Trophoblast cell (in vitro differentiated cells and primary cell): ENCODE results near the gene MAP3K4.

Source experiments
- DNase-seq, 2 donors: peaks; one replicate each; pipeline ENCODE4 v3.0.0-alpha.2; 2016
- H2AFZ ChIP-seq: 2 replicates; pipeline ENCODE4 v1.6.1; 2013; ENCODE audit warnings: low read length, moderate library complexity, mild to moderate bottlenecking; ENCODE audit not compliant: insufficient read depth, poor library complexity
- H2AK5ac ChIP-seq: 2 replicates; pipeline ENCODE4 v1.6.1; 2013; ENCODE audit warnings: mild to moderate bottlenecking, low read length
- H2BK120ac ChIP-seq: 2 replicates; pipeline ENCODE4 v1.6.1; 2013; ENCODE audit warnings: low read length, mild to moderate bottlenecking, moderate library complexity; ENCODE audit not compliant: insufficient read depth, poor library complexity
- H2BK12ac ChIP-seq: 2 replicates; pipeline ENCODE4 v1.6.1; 2013; ENCODE audit warnings: mild to moderate bottlenecking, low read length, moderate library complexity
- H2BK5ac ChIP-seq: 2 replicates; pipeline ENCODE4 v1.6.1; 2013; ENCODE audit warnings: low read length, low read depth, moderate library complexity, mild to moderate bottlenecking; ENCODE audit not compliant: poor library complexity
- H3K14ac ChIP-seq: 2 replicates; pipeline ENCODE4 v1.6.1; 2013; ENCODE audit warnings: mild to moderate bottlenecking, low read length
- H3K18ac ChIP-seq: 2 replicates; pipeline ENCODE4 v1.6.1; 2013; ENCODE audit warnings: mild to moderate bottlenecking, low read length
- H3K23ac ChIP-seq: 2 replicates; pipeline ENCODE4 v1.6.1; 2013; ENCODE audit warnings: low read length
- H3K27ac ChIP-seq: 2 replicates; pipeline ENCODE4 v1.5.1; 2013; ENCODE audit warnings: low read depth, mild to moderate bottlenecking, inconsistent platforms, low read length, moderate library complexity
- H3K27me3 ChIP-seq: 2 replicates; pipeline ENCODE4 v1.6.1; 2013; ENCODE audit warnings: inconsistent platforms, mild to moderate bottlenecking, low read length, moderate library complexity; ENCODE audit not compliant: insufficient read depth
- H3K36me3 ChIP-seq, 2 experiments: 1 replicate in 1 of 2; 2 replicates in 1 of 2; pipeline ENCODE4 v1.6.1; 2013; ENCODE audit warnings: low read length in 2 of 2, mild to moderate bottlenecking in 2 of 2, moderate library complexity in 1 of 2; ENCODE audit not compliant: insufficient read depth in 2 of 2, control insufficient read depth in 1 of 2
- H3K4ac ChIP-seq: 2 replicates; pipeline ENCODE4 v1.6.1; 2013; ENCODE audit warnings: low read depth, mild to moderate bottlenecking, low read length, moderate library complexity
- H3K4me1 ChIP-seq, 2 experiments: 1 replicate in 1 of 2; 2 replicates in 1 of 2; pipeline ENCODE4 v1.6.1; 2013; ENCODE audit warnings: low read length in 2 of 2, mild to moderate bottlenecking in 2 of 2, moderate library complexity in 1 of 2; ENCODE audit not compliant: insufficient read depth in 2 of 2, control insufficient read depth in 1 of 2
- H3K4me2 ChIP-seq: 2 replicates; pipeline ENCODE4 v1.6.1; 2013; ENCODE audit warnings: inconsistent platforms, mild to moderate bottlenecking, low read length, moderate library complexity
- H3K4me3 ChIP-seq: 2 replicates; pipeline ENCODE4 v1.5.1; 2013; ENCODE audit warnings: mild to moderate bottlenecking, low read depth, low read length, inconsistent platforms
- H3K79me1 ChIP-seq: one replicate; pipeline ENCODE4 v1.6.1; 2013; ENCODE audit warnings: low read length
- H3K79me2 ChIP-seq: 2 replicates; pipeline ENCODE4 v1.6.1; 2013; ENCODE audit warnings: low read length, mild to moderate bottlenecking; ENCODE audit not compliant: control insufficient read depth, insufficient read depth, poor library complexity
- H3K9ac ChIP-seq: 2 replicates; pipeline ENCODE4 v1.6.1; 2013; ENCODE audit warnings: mild to moderate bottlenecking, low read length
- H3K9me3 ChIP-seq: 2 replicates; pipeline ENCODE4 v1.6.1; 2013; ENCODE audit warnings: low read depth, mild to moderate bottlenecking, control low read depth, inconsistent platforms, low read length; ENCODE audit not compliant: insufficient read depth
- H4K12ac ChIP-seq: 2 replicates; pipeline ENCODE4 v1.6.1; 2013; ENCODE audit warnings: low read depth, mild to moderate bottlenecking, low read length, moderate library complexity
- H4K8ac ChIP-seq: 2 replicates; pipeline ENCODE4 v1.6.1; 2013; ENCODE audit warnings: low read depth, mild to moderate bottlenecking, low read length, moderate library complexity
- H4K91ac ChIP-seq: one replicate; pipeline ENCODE4 v1.6.1; 2013; ENCODE audit warnings: low read depth, mild to moderate bottlenecking, low read length, moderate library complexity
- WGBS: extraction: QIAGEN DNeasy Blood & Tissue Kit; methylation state at CpG from one replicate; pipeline ENCODE4 v1.1.7; 2013; ENCODE audit warnings: missing lambda C conversion rate; ENCODE audit not compliant: insufficient read length, insufficient coverage; ENCODE audit errors: extremely low coverage; 5-methylcytosine and 5-hydroxymethylcytosine counted together

The MAP3K4 gene

GRCh38 chr6:161021543-161021942 is 30.0 kb downstream of the MAP3K4 start:
- no peak overlapping the region for H3K4ac ChIP-seq
- no peak overlapping the region for H3K23ac ChIP-seq
- H2BK12ac ChIP-seq: no peak overlapping the region

GRCh38 chr6:161021998-161022743 is 30.6 kb downstream of the MAP3K4 start:
- no peak overlapping the region for H3K9ac ChIP-seq
- no peaks in the 10 kb centered on the region for H3K79me2 ChIP-seq
- DNase-seq: no peak

More at GRCh38 chr6:161021543-161021942, 30.0 kb downstream of the MAP3K4 start:
- Histone ChIP-seq H3K27ac (no peak overlapping the region), H3K79me2 (no peaks in the 10 kb centered on the region), H3K9ac (no peak overlapping the region), H3K4me1 (no peaks in the 10 kb centered on the region), H3K14ac (no peak overlapping the region), H2BK120ac (no peak overlapping the region), H3K18ac (no peak overlapping the region), H3K9me3 (no peaks in the 10 kb centered on the region), H3K4me3 (no peak overlapping the region), H2AK5ac (no peak overlapping the region), H3K36me3 (no peaks in the 10 kb centered on the region), H3K27me3 (no peaks in the 10 kb centered on the region), H2AFZ (no peak overlapping the region), H4K12ac (no peak overlapping the region), H4K91ac (no peak overlapping the region), H4K8ac (no peak overlapping the region), H3K4me2 (no peak overlapping the region), H3K79me1 (no peaks in the 10 kb centered on the region), H2BK5ac (no peak overlapping the region)
- no peak for DNase-seq

GRCh38 chr6:161023316-161023715 is 31.7 kb downstream of the MAP3K4 start:
- no peak overlapping the region for H4K91ac ChIP-seq
- no peak overlapping the region for H2BK12ac ChIP-seq
- H3K23ac ChIP-seq: no peak overlapping the region
- H3K4ac ChIP-seq: no peak overlapping the region
- H2BK120ac ChIP-seq: no peak overlapping the region
- H3K79me2 ChIP-seq: no peaks in the 10 kb centered on the region
- no peak overlapping the region for H3K27ac ChIP-seq
- H4K8ac ChIP-seq: no peak overlapping the region
- H3K36me3 ChIP-seq: no peaks in the 10 kb centered on the region
- no peak overlapping the region for H2BK5ac ChIP-seq
- H3K14ac ChIP-seq: no peak overlapping the region
- no peak overlapping the region for H3K4me3 ChIP-seq
- no peak overlapping the region for H3K4me2 ChIP-seq
- no peak overlapping the region for H2AFZ ChIP-seq
- no peak overlapping the region for H4K12ac ChIP-seq
- no CpG with 5 or more reads among the region's 2 CpGs for WGBS
- no peak overlapping the region for H2AK5ac ChIP-seq
- no peak overlapping the region for H3K9ac ChIP-seq
- no peaks in the 10 kb centered on the region for H3K9me3 ChIP-seq
- no peaks in the 10 kb centered on the region for H3K79me1 ChIP-seq
- H3K27me3 ChIP-seq: no peaks in the 10 kb centered on the region
- H3K18ac ChIP-seq: no peak overlapping the region
- no peaks in the 10 kb centered on the region for H3K4me1 ChIP-seq
- DNase-seq: no peak

More at GRCh38 chr6:161021998-161022743, 30.6 kb downstream of the MAP3K4 start:
- WGBS: no CpG with 5 or more reads among the region's 8 CpGs
- no peak overlapping the region for H2BK12ac ChIP-seq
- H3K9me3 ChIP-seq: no peaks in the 10 kb centered on the region
- H3K4me3 ChIP-seq: no peak overlapping the region
- no peak overlapping the region for H2AFZ ChIP-seq
- no peaks in the 10 kb centered on the region for H3K4me1 ChIP-seq
- no peak overlapping the region for H2AK5ac ChIP-seq
- no peak overlapping the region for H4K91ac ChIP-seq
- no peak overlapping the region for H3K4me2 ChIP-seq
- no peak overlapping the region for H4K8ac ChIP-seq
- H3K27me3 ChIP-seq: no peaks in the 10 kb centered on the region
- H2BK5ac ChIP-seq: no peak overlapping the region
- no peak overlapping the region for H3K23ac ChIP-seq
- no peak overlapping the region for H2BK120ac ChIP-seq
- H3K4ac ChIP-seq: no peak overlapping the region
- H3K79me1 ChIP-seq: no peaks in the 10 kb centered on the region
- no peaks in the 10 kb centered on the region for H3K36me3 ChIP-seq
- H3K18ac ChIP-seq: no peak overlapping the region
- H3K14ac ChIP-seq: no peak overlapping the region
- H4K12ac ChIP-seq: no peak overlapping the region
- no peak overlapping the region for H3K27ac ChIP-seq

GRCh38 chr6:161024364-161024920 is 32.9 kb downstream of the MAP3K4 start:
- DNase-seq: no peak
- H3K27me3 ChIP-seq: no peaks in the 10 kb centered on the region
- H4K8ac ChIP-seq: no peak overlapping the region
- no peak overlapping the region for H3K18ac ChIP-seq
- no peak overlapping the region for H3K4ac ChIP-seq
- H3K9ac ChIP-seq: no peak overlapping the region
- no peak overlapping the region for H2BK120ac ChIP-seq
- no peaks in the 10 kb centered on the region for H3K4me1 ChIP-seq
- no peaks in the 10 kb centered on the region for H3K79me1 ChIP-seq
- no CpG with 5 or more reads among the region's 8 CpGs for WGBS
- H4K12ac ChIP-seq: no peak overlapping the region
- H3K4me2 ChIP-seq: no peak overlapping the region
- no peaks in the 10 kb centered on the region for H3K79me2 ChIP-seq
- H4K91ac ChIP-seq: no peak overlapping the region
- H2BK5ac ChIP-seq: no peak overlapping the region
- H3K4me3 ChIP-seq: no peak overlapping the region
- H2BK12ac ChIP-seq: no peak overlapping the region
- H3K27ac ChIP-seq: no peak overlapping the region
- H3K36me3 ChIP-seq: no peaks in the 10 kb centered on the region
- no peak overlapping the region for H3K23ac ChIP-seq
- no peak overlapping the region for H3K14ac ChIP-seq
- no peak overlapping the region for H2AK5ac ChIP-seq
- H2AFZ ChIP-seq: no peak overlapping the region
- no peaks in the 10 kb centered on the region for H3K9me3 ChIP-seq
